Renal cortex interstitium (tissue), 11 donors: Measurements from ENCODE around the gene ZNF787. TPM values are rescaled to one million over a fixed set of nuclear protein-coding genes. Genes with fewer than 3 reads are reported as not detected.

Source experiments
- DNase-seq, 11 donors: peaks; one replicate each; pipeline ENCODE4 v3.0.0-alpha.2; 2013; ENCODE audit warnings: low read depth in 9 of 11, low spot score in 4 of 11; ENCODE audit errors: extremely low read depth in 1 of 11
- polyA plus RNA-seq, 3 donors: library from polyadenylated mRNA; unstranded; fragments of 120-200 nt; gene quantifications; one replicate each; pipeline ENCODE4 v1.2.1, GENCODE V29; 2013; ENCODE audit not compliant: insufficient read length in 3 of 3

Gene ZNF787
- polyA plus RNA-seq, 3 donors, result 10.7 to 24.0 (median 22.4) TPM

DNA sequence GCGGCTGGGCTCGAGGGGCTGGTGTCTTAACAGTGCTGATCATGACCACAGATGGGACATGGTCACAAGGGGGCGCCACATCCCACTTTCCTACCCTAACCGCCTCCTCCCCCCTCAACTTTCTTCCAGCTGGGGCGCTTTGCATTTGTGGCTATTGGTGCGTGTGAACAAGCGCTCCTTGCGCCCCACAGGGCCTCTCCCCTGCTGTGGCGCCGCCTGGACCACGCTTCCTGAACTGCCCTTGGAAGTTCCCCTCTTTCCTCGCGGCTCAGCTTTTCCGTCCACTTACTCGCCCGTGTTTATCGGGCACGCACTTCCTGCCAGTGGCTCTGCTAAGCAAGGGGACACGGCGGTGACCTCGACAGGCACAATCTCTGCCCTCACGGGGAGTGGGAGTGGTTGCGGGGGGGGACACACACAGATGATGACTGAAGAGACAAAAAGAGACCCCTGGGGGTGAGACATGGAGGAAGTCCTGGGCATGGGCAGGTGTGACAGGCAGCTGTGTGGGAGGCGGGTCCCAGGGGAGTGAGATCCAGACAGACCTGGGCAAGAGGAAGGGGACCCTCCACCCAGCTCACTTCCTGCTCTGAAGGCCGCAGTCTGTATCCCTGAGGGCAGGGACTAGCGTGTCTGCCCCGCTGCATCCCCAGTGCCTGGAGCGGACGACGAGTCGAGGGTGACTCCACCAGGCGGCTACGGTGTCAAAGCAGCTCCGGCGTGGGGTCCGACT, 40.3 kb downstream of the ZNF787 start:
- peak in 10 of 11 donors; percentile 33 to 73 (median 58) for DNase-seq

GRCh38 chr19:56079609-56080008, 41.5 kb downstream of the ZNF787 start:
- DNase-seq, result no peak

- DNase-seq, result peak in 8 of 11 donors; percentile 20 to 56 (median 48)
These were observed 44.6 kb downstream of the ZNF787 start for GRCh38 chr19:56076498-56076897.

GRCh38 chr19:56071151-56071550, 49.9 kb downstream of the ZNF787 start:
- DNase-seq, result no peak

- no peak for DNase-seq
These were observed 51.5 kb downstream of the ZNF787 start for GRCh38 chr19:56069642-56070041.

DNA sequence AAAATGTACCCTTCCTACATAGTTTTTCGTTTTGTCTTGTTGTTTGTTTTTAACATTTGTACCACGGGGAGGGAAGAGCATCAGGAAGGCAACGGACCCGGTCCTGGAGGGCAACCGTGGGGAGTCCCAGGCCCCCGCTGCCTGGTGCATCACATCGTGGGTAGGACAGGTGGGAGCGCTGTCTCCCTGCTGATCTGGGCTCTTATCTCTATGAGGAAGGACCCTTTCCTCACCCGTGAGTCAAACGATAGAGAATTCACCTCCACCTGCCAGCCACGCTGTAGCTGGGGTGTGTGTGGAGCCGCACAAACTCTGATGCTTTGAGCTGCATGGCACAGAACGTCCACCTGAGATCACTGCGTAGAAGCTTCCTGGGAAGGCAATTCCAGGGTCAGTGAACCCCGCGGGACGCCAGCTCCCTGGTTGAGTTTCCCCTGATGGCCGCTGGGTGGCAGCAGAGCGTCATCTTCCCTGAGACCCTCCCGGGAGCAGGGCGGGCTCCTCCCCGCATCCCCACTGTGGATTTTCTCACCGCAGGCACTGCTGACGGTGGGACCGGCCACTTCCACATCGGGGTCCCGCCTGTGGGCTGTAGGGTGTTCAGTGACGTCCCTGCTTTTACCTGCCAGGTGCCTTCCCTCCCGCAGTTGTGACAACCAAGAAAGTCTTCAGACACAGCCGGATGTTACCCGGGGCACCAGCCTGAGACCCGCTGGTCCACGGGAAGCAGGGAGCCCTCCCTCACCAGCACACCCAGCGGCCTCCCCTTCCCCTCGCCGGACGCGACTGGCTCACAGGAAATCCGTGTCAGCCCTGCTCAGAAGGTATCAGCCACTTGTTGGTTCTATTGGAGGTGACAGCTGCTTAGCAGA, 54.7 kb downstream of the ZNF787 start:
- peak in 9 of 11 donors; percentile 38 to 69 (median 54) for DNase-seq

- DNase-seq, result no peak
These were observed 67.5 kb downstream of the ZNF787 start for GRCh38 chr19:56053596-56053995.

Other genes with a start within 250 kb of the ZNF787 start
- gene NLRP13, start 189.0 kb downstream of the ZNF787 start, polyA plus RNA-seq, result not detected
- gene NLRP8, start 173.5 kb downstream of the ZNF787 start, polyA plus RNA-seq, result not detected
- gene NLRP5, start 134.5 kb downstream of the ZNF787 start, polyA plus RNA-seq, result not detected
- gene ZNF444, start 20.0 kb upstream of the ZNF787 start, polyA plus RNA-seq, result 10 to 100 TPM; 21.3 to 41.4 (median 36.1) TPM
- not detected for gene GALP, start 54.7 kb upstream of the ZNF787 start, polyA plus RNA-seq
- gene ZSCAN5B, start 76.5 kb upstream of the ZNF787 start, polyA plus RNA-seq, result under 1 TPM in 2 of 3 donors, not detected in 1; 0.17 to 0.30 TPM
- gene ZSCAN5C, start 81.0 kb upstream of the ZNF787 start, polyA plus RNA-seq, result under 1 TPM in 1 of 3 donors, not detected in 2; 0.07 TPM
- 1 to 10 TPM; 1.4 to 4.7 (median 1.5) TPM for gene EDDM13, start 151.5 kb upstream of the ZNF787 start, polyA plus RNA-seq
- gene ZSCAN5A, start 193.5 kb upstream of the ZNF787 start, polyA plus RNA-seq, result 10 to 100 TPM; 14.7 to 17.2 (median 17.0) TPM